ENCODE data around the gene RNF5.

Gene RNF5

DNA sequence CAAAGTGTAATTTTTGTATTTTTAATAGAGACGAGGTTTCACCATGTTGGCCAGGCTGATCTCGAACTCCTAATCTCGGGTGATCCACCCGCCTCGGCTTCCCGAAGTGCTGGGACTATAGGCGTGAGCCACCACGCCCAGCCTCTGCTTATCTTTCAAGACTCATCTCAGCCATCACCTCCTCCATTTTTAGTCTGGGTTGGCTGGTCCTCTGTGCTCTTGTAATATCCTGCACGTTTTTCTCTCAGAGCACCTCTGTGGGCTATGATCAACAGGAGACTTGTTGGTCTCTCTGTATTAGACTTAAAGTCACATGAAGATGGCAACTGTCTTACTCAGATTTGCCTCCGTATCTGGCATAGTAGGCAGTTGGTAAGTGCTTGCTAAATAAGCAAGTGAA, 38.1 kb downstream of the RNF5 start:
- TF ChIP-seq, protein P1, sequence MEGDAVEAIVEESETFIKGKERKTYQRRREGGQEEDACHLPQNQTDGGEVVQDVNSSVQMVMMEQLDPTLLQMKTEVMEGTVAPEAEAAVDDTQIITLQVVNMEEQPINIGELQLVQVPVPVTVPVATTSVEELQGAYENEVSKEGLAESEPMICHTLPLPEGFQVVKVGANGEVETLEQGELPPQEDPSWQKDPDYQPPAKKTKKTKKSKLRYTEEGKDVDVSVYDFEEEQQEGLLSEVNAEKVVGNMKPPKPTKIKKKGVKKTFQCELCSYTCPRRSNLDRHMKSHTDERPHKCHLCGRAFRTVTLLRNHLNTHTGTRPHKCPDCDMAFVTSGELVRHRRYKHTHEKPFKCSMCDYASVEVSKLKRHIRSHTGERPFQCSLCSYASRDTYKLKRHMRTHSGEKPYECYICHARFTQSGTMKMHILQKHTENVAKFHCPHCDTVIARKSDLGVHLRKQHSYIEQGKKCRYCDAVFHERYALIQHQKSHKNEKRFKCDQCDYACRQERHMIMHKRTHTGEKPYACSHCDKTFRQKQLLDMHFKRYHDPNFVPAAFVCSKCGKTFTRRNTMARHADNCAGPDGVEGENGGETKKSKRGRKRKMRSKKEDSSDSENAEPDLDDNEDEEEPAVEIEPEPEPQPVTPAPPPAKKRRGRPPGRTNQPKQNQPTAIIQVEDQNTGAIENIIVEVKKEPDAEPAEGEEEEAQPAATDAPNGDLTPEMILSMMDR (conservative IDR thresholded peaks at IDR 0.05; ENCODE audit: low read depth, low read length), result no peak
- no peaks in the 10 kb centered on the region for H3K36me3 ChIP-seq (ENCODE audit: insufficient read depth)

DNA sequence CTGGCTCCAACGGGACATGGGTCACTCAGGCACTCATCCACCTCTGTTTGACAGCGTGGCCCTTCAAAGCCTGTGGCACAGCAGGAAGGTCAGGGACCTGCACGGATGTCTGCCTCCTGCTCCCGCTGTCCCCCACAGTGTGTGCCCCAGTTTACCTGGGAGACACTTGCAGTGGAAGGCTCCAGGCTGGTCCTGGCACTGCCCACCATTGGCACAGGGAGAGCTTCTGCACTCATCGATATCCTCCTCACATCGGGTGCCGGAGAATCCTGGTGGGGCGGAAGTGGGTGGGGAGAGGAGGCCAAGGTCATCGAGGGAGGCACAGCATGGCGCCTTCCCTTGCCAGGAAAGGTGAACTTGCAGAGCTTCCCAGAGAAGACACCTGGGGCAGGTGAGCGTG, 38.8 kb downstream of the RNF5 start:
- Histone ChIP-seq H2AFZ (ENCODE audit: low read depth) (no peak overlapping the region), H3K79me2 (ENCODE audit: insufficient read depth, low read depth) (no peaks in the 10 kb centered on the region), H3K36me3 (ENCODE audit: insufficient read depth) (no peaks in the 10 kb centered on the region), H3K27me3 (ENCODE audit: insufficient read depth, low read depth) (no peaks in the 10 kb centered on the region; the same call in 1 of the 2 replicates), H3K4me1 (ENCODE audit: low read depth, poor library complexity, severe bottlenecking) (no peaks in the 10 kb centered on the region), H3K9ac (no peak overlapping the region), H3K4me3 (IDR thresholded peaks at IDR 0.05; ENCODE audit: insufficient read depth, low read depth, low read length) (no peak overlapping the region), H3K4me2 (no peak overlapping the region), H4K20me1 (ENCODE audit: insufficient read depth) (no peaks in the 10 kb centered on the region), H3K27ac (no peak overlapping the region)
- TF ChIP-seq, protein P1 (conservative IDR thresholded peaks at IDR 0.05; ENCODE audit: low read depth, low read length), result no peak

More for the DNA sequence above, 38.1 kb downstream of the RNF5 start:
- H3K27ac ChIP-seq, result no peak overlapping the region
- no peaks in the 10 kb centered on the region for H4K20me1 ChIP-seq (ENCODE audit: insufficient read depth)
- H2AFZ ChIP-seq (ENCODE audit: low read depth), result no peak overlapping the region
- no peaks in the 10 kb centered on the region for H3K79me2 ChIP-seq (ENCODE audit: insufficient read depth, low read depth)
- H3K4me3 ChIP-seq (IDR thresholded peaks at IDR 0.05; ENCODE audit: insufficient read depth, low read depth, low read length), result no peak overlapping the region
- H3K27me3 ChIP-seq (ENCODE audit: insufficient read depth, low read depth), result no peaks in the 10 kb centered on the region; the same call in 1 of the 2 replicates
- no peak overlapping the region for H3K9ac ChIP-seq
- H3K4me1 ChIP-seq (ENCODE audit: low read depth, poor library complexity, severe bottlenecking), result no peaks in the 10 kb centered on the region
- no peak overlapping the region for H3K4me2 ChIP-seq

DNA sequence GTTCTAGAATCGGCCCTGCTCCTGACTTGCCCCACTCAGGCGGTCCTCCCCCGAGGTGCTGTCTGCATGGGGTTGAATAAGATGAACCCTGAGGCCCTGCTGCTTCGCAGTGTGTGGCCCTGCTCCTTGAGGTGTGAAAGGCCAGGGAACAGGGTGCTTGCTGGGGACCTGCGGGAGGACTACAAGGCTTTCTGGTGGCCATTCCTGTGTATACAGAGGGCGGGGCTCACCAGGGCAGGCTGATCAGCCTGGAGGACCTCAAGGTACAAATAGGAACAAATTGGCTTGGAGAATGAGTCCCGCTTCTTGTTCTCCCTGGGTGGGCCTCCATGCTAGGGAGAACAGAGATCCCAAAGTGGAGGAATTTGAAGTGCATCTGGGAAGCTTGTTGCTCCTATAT, 40.0 kb downstream of the RNF5 start:
- no peak overlapping the region for H2AFZ ChIP-seq (ENCODE audit: low read depth)
- no peaks in the 10 kb centered on the region; the same call in 1 of the 2 replicates for H3K27me3 ChIP-seq (ENCODE audit: insufficient read depth, low read depth)
- TF ChIP-seq, protein P1 (conservative IDR thresholded peaks at IDR 0.05; ENCODE audit: low read depth, low read length), result no peak
- no peaks in the 10 kb centered on the region for H3K4me1 ChIP-seq (ENCODE audit: low read depth, poor library complexity, severe bottlenecking)
- no peak overlapping the region for H3K9ac ChIP-seq
- no peak overlapping the region for H3K4me3 ChIP-seq (IDR thresholded peaks at IDR 0.05; ENCODE audit: insufficient read depth, low read depth, low read length)
- H4K20me1 ChIP-seq (ENCODE audit: insufficient read depth), result no peaks in the 10 kb centered on the region
- no peak overlapping the region for H3K4me2 ChIP-seq
- H3K36me3 ChIP-seq (ENCODE audit: insufficient read depth), result no peaks in the 10 kb centered on the region
- no peak overlapping the region for H3K27ac ChIP-seq
- H3K79me2 ChIP-seq (ENCODE audit: insufficient read depth, low read depth), result no peaks in the 10 kb centered on the region

DNA sequence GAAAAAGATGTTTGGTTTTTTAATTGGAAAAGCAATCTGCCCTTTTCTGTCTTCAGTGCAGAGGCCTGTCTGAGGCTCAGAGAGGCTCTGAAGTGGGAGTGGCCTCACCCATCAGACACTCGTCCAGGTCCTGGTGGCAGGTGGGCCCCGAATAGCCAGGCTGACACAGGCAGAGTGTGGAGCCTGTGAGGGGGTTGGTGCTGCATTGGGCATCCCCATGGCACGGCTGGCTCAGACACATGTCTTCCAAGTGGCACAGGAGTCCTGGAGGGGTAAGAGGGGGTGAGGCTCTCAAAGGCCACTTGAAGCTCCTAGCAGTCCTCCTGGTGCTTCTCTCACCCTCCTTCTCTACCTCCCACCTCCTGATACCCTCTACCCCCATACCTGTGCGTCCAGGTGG, 41.8 kb downstream of the RNF5 start:
- Histone ChIP-seq H3K9ac (no peak overlapping the region), H4K20me1 (ENCODE audit: insufficient read depth) (no peaks in the 10 kb centered on the region), H3K36me3 (ENCODE audit: insufficient read depth) (no peaks in the 10 kb centered on the region), H3K27ac (no peak overlapping the region), H3K79me2 (ENCODE audit: insufficient read depth, low read depth) (no peaks in the 10 kb centered on the region), H3K4me2 (no peak overlapping the region), H2AFZ (ENCODE audit: low read depth) (no peak overlapping the region), H3K4me3 (IDR thresholded peaks at IDR 0.05; ENCODE audit: insufficient read depth, low read depth, low read length) (no peak overlapping the region), H3K4me1 (ENCODE audit: low read depth, poor library complexity, severe bottlenecking) (no peaks in the 10 kb centered on the region), H3K27me3 (ENCODE audit: insufficient read depth, low read depth) (no peaks in the 10 kb centered on the region; the same call in 1 of the 2 replicates)
- TF ChIP-seq, protein P1 (conservative IDR thresholded peaks at IDR 0.05; ENCODE audit: low read depth, low read length), result no peak
